Mesothelial cell of epicardium (in vitro differentiated cells): Measurements from ENCODE around the gene CSPG4. TPM values are rescaled to one million over a fixed set of nuclear protein-coding genes. Genes with fewer than 3 reads are reported as not detected.
A peak's percentile ranks its signal among the peaks of the same experiment; 100 is the strongest.

Source experiments
- DNase-seq, 2 experiments: peaks; one replicate each; pipeline ENCODE4 v3.0.0; 2021; ENCODE audit warnings: low spot score in 2 of 2; ENCODE audit not compliant: unreplicated experiment in 2 of 2
- H3K27ac Mint-ChIP-seq: 2 replicates; pipeline ENCODE4 v1.8.0; 2021; ENCODE audit warnings: mixed read lengths
- H3K27me3 Mint-ChIP-seq: 2 replicates; pipeline ENCODE4 v1.8.0; 2021; ENCODE audit warnings: low read depth, mixed read lengths
- H3K36me3 Mint-ChIP-seq: 2 replicates; pipeline ENCODE4 v1.8.0; 2021; ENCODE audit warnings: mixed read lengths
- H3K4me1 Mint-ChIP-seq: 2 replicates; pipeline ENCODE4 v1.8.0; 2021; ENCODE audit warnings: mixed read lengths
- H3K4me3 Mint-ChIP-seq: 2 replicates; pipeline ENCODE4 v1.8.0; 2021; ENCODE audit warnings: mild to moderate bottlenecking, moderate library complexity, mixed read lengths
- H3K9me3 Mint-ChIP-seq: 2 replicates; pipeline ENCODE4 v1.8.0; 2021; ENCODE audit warnings: mixed read lengths
- CTCF ChIP-seq: fragments of 200-600 bp; sonication (generic); IDR thresholded peaks from one replicate; pipeline ENCODE4 v1.5.0; 2021; ENCODE audit warnings: antibody characterized with exemption; ENCODE audit not compliant: unreplicated experiment
- total RNA-seq: library from RNA; stranded (reverse); gene quantifications from 3 replicates; pipeline ENCODE4 v1.2.1, GENCODE V29; 2021

The CSPG4 gene
- total RNA-seq, 1 donor from 2014 or later: 11.4 TPM

- Mint-ChIP-seq H3K36me3 (no peaks in the 10 kb centered on the region), H3K27me3 (peaks cover 3% of the 10 kb centered on the region), H3K27ac (peak overlapping the region; percentile 89), H3K4me3 (peak overlapping the region; percentile 87), H3K4me1 (peaks cover 17% of the 10 kb centered on the region), H3K9me3 (no peaks in the 10 kb centered on the region)
- DNase-seq: no peak
- no peak for TF ChIP-seq CTCF
Observed at GRCh38 chr15:75641179-75641503, 71.5 kb downstream of the CSPG4 start.

- peaks cover 16% of the 10 kb centered on the region for H3K4me1 Mint-ChIP-seq
- peak overlapping the region; percentile 89 for H3K27ac Mint-ChIP-seq
- H3K4me3 Mint-ChIP-seq: peak overlapping the region; percentile 87
- DNase-seq: no peak
- no peak for TF ChIP-seq CTCF
- H3K27me3 Mint-ChIP-seq: peaks cover 3% of the 10 kb centered on the region
- H3K36me3 Mint-ChIP-seq: no peaks in the 10 kb centered on the region
- no peaks in the 10 kb centered on the region for H3K9me3 Mint-ChIP-seq
Observed at GRCh38 chr15:75640483-75641178, 72.0 kb downstream of the CSPG4 start.

- DNase-seq: peak; percentile 87 to 90
- H3K4me1 Mint-ChIP-seq: peaks cover 16% of the 10 kb centered on the region
- H3K9me3 Mint-ChIP-seq: no peaks in the 10 kb centered on the region
- peaks cover 3% of the 10 kb centered on the region for H3K27me3 Mint-ChIP-seq
- H3K4me3 Mint-ChIP-seq: peak within 1 kb of the TSS; percentile 87
- H3K36me3 Mint-ChIP-seq: no peaks in the 10 kb centered on the region
- H3K27ac Mint-ChIP-seq: peak within 1 kb of the TSS; percentile 89
- no peak for TF ChIP-seq CTCF
Observed at GRCh38 chr15:75639709-75640482, 72.8 kb downstream of the CSPG4 start, which contains the start of gene IMP3. TSS of gene IMP3 (minus strand) at chr15:75640224. CDS start at chr15:75640168, 56 bp downstream.

- TF ChIP-seq CTCF: no peak
- peaks cover 16% of the 10 kb centered on the region for H3K4me1 Mint-ChIP-seq
- H3K36me3 Mint-ChIP-seq: no peaks in the 10 kb centered on the region
- DNase-seq: no peak
- H3K27ac Mint-ChIP-seq: peak overlapping the region; percentile 89
- peak overlapping the region; percentile 87 for H3K4me3 Mint-ChIP-seq
- no peaks in the 10 kb centered on the region for H3K9me3 Mint-ChIP-seq
- peaks cover under 1% of the 10 kb centered on the region for H3K27me3 Mint-ChIP-seq
Observed at GRCh38 chr15:75639191-75639708, 73.4 kb downstream of the CSPG4 start.

GRCh38 chr15:75637245-75638009, 75.2 kb downstream of the CSPG4 start:
- H3K4me3 Mint-ChIP-seq: no peak overlapping the region

More at GRCh38 chr15:75637245-75638009, 75.2 kb downstream of the CSPG4 start:
- no peaks in the 10 kb centered on the region for H3K27me3 Mint-ChIP-seq
- H3K27ac Mint-ChIP-seq: peak overlapping the region; percentile 20
- peaks cover 16% of the 10 kb centered on the region for H3K4me1 Mint-ChIP-seq
- no peak for DNase-seq
- no peak for TF ChIP-seq CTCF
- no peaks in the 10 kb centered on the region for H3K36me3 Mint-ChIP-seq
- no peaks in the 10 kb centered on the region for H3K9me3 Mint-ChIP-seq
